GM18868 (cell line): ENCODE data around the gene C6orf15.
A peak's percentile ranks its signal among the peaks of the same experiment; 100 is the strongest.
"Not testable (repeated sequence)": the region's sequence is repeated elsewhere in the genome, so short reads cannot be mapped to it uniquely, and the experiment has no call there.

Source experiments
- ATAC-seq: cut with Tn5 transposase; IDR thresholded peaks from one replicate; pipeline ENCODE4 v1.9.1; 2021; ENCODE audit warnings: mild to moderate bottlenecking, moderate library complexity; ENCODE audit not compliant: unreplicated experiment

C6orf15 gene

DNA sequence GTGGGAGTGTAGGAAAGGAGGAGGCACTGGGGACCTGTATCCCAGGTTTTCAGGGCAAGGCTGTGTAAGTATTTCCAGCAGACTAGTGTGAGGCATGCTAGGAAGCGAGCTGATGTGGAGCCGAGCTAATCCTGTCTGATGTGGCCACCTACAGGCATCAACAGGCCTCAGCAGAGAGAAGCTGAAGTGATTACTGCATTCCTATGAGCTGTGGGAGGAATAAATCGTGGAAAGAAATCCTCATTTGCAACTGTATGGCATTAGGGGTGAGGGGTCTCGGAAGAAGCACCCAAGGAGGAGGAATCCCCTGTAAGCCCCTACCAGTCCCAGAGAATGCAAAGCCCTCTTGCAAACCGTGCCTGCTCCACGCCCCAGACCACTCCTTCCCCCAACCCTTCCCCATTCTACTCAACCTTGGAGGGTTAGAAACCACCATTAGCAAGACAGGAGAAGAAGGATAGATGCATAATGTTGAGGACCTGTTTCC, 41.6 kb downstream of the C6orf15 start:
- ATAC-seq, result no peak

DNA sequence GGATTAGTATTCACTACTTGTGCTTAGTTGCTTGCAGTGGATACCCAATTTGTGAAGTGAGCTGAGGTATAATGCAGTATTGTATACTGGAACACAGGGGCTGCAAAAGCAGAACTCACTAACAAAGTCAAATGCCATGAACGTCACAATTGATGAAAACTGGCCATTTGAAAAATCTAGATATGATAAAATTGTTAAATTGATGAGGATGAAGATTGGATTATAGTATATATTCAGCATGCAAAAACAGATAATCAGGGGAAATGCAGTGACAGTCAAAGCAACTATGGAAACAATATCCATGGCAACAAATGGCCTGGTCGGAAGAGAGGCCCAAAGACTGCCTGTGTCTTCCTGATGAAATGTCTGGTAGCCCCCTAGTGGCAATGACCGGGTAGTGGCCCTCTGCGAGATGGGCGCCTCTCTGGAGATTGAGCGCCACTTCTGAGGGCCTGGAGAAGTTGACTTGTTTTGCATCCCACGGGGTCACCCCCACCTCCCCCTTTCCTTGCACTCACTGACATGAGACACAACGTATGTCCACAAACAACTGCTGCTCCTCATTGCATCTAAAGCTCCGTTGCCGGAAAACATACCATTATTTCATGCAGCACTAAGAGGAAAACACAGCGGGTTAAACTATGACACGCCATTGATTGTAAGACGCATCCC, 43.6 kb downstream of the C6orf15 start:
- ATAC-seq, result peak; percentile 51

DNA sequence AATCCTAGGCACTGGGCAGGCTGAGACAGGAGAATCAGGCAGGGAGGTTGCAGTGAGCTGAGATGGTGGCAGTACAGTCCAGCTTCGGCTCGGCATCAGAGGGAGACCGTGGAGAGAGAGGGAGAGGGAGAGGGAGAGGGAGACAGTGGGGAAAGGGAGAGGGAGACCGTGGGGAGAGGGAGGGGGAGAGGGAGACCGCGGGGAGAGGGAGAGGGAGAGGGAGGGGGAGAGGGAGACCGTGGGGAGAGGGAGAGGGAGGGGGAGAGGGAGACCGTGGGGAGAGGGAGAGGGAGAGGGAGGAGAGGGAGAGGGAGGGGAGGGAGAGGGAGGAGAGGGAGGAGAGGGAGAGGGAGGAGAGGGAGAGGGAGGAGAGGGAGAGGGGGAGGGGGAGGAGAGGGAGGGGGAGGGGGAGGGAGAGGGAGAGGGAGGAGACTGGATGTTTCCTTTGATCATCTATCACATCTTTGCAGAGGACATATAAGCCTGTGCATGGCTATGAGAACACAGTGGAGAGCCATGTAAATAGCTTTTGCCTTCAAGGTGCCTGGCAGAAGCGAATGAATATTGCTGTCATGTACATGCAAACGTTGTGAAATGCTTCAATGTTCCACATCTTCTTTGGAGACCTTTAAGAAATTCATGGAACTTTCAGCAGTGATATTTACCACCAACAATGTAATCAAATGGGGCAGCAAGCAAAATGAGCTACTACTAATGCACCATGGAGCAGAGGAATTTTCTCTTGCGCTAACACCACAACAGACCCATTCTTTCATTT, 44.3 kb downstream of the C6orf15 start:
- not testable (repeated sequence) for ATAC-seq

DNA sequence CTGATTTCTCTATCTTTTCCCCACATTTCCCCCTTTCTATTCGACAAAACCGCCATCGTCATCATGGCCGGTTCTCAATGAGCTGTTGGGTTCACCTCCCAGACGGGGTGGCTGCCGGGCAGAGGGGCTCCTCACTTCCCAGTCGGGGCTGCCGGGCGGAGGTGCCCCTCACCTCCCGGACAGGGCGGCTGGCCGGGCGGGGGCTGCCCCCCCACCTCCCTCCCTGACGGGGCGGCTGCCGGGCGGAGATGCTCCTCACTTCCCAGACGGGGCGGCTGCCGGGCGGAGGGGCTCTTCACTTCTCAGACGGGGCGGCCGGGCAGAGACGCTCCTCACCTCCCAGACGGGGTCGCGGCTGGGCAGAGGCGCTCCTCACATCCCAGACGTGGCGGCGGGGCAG, 45.3 kb downstream of the C6orf15 start:
- not testable (repeated sequence) for ATAC-seq

DNA sequence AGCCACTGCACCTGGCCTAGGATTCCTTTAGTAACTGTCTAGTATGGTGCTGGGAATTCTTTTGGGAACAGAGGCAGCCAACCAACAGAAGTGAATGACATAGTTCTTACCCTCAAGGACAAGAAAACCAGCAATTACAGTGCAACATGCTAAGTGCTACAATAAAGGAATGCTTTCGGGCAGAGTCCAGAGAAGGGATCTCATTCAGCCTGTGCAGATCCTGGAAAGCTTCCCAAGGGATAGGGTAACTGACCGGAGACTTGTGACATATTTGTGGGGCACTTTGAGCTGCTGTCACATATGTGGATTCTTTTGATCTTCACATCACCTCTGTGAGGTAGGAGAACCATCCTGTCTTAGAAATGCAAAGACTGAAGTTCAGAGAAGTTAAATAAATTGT, 46.8 kb downstream of the C6orf15 start:
- no peak for ATAC-seq

DNA sequence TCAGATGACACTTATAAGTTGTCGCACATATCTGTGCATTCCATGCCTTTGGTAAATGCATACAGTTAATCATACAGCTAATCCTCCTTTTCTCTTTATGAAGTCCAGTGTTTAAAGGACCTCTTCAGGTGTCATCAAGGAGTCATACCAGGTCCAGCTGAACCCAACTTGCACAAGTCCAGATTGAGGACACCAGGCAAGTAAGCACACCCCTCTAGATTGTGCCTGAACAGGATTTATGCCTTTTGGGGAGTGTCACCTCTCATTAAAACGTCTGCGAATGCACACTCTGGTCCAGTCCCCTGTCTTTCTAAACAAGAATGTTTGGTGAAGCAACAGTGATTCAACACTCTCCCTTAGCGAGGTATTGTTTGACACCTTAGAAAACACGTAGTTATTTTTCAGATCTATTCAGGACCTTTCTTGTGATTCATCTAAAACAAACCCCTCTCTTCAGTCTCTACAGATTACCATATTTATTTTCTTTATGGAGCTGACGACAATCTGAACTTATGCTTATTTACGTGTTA, 48.4 kb downstream of the C6orf15 start:
- ATAC-seq, result no peak
